PC-3 (cell line): Measurements from ENCODE around the gene NEU1.

Experiments used
- EZH2 ChIP-seq: fragments of 300-600 bp; sonication (generic); IDR thresholded peaks from one replicate; pipeline ENCODE4 v1.6.1; 2017; ENCODE audit warnings: antibody characterized with exemption, mild to moderate bottlenecking, low read length; ENCODE audit not compliant: unreplicated experiment
- EZH2phosphoT487 ChIP-seq: fragments of 300-600 bp; sonication (generic); IDR thresholded peaks from 2 replicates; pipeline ENCODE4 v1.6.1; 2018; ENCODE audit warnings: mild to moderate bottlenecking, antibody characterized with exemption, low read length, borderline replicate concordance
- TF ChIP-seq, protein P1 (sequence below): fragments of 300-600 bp; sonication (generic); conservative IDR thresholded peaks from 2 replicates; pipeline ENCODE4 v1.5.1; 2017; ENCODE audit warnings: antibody characterized with exemption, low read depth, mild to moderate bottlenecking, low read length

DNA sequence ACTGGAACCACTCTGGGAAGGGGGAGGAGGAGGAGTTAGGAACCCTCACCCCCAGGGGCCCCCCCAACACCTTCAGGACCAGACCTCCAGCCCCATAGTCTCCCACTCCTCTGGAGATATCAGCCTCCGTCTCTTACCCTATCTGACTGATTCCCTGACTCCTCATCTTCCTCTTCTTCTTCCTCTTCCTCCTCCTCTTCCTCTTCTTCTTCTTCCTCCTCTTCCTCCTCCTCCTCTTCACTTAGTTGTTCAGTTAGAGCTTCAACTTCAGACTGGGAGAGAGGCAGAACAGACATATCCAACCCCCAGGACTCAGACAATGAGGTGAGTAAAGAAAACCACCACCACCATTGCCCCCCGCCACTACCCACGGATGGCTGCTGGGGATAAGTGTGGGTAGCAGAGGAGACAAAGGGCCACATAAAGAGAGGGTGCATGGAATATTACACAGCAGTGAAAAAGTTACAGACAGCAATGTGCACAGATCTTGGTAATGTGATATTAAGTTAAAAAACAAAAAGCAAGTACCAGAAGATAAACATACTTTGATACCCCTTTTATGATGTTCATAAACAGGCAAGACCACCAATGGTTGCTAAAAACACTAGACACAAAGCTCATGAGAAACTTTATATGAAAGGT, 26.8 kb upstream of the NEU1 start:
- TF ChIP-seq, protein P1, sequence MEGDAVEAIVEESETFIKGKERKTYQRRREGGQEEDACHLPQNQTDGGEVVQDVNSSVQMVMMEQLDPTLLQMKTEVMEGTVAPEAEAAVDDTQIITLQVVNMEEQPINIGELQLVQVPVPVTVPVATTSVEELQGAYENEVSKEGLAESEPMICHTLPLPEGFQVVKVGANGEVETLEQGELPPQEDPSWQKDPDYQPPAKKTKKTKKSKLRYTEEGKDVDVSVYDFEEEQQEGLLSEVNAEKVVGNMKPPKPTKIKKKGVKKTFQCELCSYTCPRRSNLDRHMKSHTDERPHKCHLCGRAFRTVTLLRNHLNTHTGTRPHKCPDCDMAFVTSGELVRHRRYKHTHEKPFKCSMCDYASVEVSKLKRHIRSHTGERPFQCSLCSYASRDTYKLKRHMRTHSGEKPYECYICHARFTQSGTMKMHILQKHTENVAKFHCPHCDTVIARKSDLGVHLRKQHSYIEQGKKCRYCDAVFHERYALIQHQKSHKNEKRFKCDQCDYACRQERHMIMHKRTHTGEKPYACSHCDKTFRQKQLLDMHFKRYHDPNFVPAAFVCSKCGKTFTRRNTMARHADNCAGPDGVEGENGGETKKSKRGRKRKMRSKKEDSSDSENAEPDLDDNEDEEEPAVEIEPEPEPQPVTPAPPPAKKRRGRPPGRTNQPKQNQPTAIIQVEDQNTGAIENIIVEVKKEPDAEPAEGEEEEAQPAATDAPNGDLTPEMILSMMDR: no peak
- TF ChIP-seq EZH2 (no peak), EZH2phosphoT487 (no peak)
